Upper lobe of left lung (tissue), 4 donors: Measurements from ENCODE around the gene SPSB3.

Experiments used
- EP300 ChIP-seq, 4 donors: sonication (generic); formaldehyde crosslinking; IDR thresholded peaks; one replicate each; pipeline ENCODE4 v1.5.1; 2017; ENCODE audit warnings: antibody characterized with exemption in 4 of 4, control low read depth in 2 of 4
- POLR2A ChIP-seq, 4 donors: fragments of 450-650 bp; IDR thresholded peaks; one replicate each; pipeline ENCODE4 v1.5.1; 2016 to 2017; ENCODE audit warnings: antibody characterized with exemption in 4 of 4, mild to moderate bottlenecking in 2 of 4
- TF ChIP-seq, protein P1 (sequence below), 6 experiments: fragments of 450-650 bp in 4 of 6; fragments of 200-600 bp in 2 of 6; sonication (generic) in 2 of 6; IDR thresholded peaks; one replicate each; pipeline ENCODE4 v1.5.1; 2016 to 2019; ENCODE audit warnings: antibody characterized with exemption in 6 of 6

DNA sequence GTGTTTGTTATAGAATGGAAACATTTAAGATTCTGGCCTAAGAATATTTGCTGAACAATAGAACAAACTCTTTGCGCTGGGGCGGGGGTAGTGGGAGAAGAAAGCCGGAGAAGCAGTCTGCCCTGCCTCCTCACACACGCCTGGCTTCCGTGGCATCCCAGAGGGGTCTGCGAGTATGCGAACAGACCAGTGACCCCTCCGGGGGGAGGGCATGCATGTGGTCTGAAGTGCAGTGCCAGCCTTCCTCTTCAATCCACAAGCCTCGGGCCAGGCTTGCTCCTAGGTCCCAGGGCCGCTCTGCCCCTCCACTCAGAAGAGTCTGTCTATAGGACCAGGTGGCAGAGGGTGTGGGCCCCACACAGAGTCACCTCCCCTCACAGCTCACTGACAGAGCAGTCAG is 25.3 kb upstream of the SPSB3 start:
- TF ChIP-seq, protein P1, sequence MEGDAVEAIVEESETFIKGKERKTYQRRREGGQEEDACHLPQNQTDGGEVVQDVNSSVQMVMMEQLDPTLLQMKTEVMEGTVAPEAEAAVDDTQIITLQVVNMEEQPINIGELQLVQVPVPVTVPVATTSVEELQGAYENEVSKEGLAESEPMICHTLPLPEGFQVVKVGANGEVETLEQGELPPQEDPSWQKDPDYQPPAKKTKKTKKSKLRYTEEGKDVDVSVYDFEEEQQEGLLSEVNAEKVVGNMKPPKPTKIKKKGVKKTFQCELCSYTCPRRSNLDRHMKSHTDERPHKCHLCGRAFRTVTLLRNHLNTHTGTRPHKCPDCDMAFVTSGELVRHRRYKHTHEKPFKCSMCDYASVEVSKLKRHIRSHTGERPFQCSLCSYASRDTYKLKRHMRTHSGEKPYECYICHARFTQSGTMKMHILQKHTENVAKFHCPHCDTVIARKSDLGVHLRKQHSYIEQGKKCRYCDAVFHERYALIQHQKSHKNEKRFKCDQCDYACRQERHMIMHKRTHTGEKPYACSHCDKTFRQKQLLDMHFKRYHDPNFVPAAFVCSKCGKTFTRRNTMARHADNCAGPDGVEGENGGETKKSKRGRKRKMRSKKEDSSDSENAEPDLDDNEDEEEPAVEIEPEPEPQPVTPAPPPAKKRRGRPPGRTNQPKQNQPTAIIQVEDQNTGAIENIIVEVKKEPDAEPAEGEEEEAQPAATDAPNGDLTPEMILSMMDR (IDR thresholded peaks at IDR 0.05): no peak
- TF ChIP-seq POLR2A (IDR thresholded peaks at IDR 0.05) (no peak), EP300 (IDR thresholded peaks at IDR 0.05) (no peak)
